ENCODE measurements around the gene MICALL1.

Gene MICALL1

DNA sequence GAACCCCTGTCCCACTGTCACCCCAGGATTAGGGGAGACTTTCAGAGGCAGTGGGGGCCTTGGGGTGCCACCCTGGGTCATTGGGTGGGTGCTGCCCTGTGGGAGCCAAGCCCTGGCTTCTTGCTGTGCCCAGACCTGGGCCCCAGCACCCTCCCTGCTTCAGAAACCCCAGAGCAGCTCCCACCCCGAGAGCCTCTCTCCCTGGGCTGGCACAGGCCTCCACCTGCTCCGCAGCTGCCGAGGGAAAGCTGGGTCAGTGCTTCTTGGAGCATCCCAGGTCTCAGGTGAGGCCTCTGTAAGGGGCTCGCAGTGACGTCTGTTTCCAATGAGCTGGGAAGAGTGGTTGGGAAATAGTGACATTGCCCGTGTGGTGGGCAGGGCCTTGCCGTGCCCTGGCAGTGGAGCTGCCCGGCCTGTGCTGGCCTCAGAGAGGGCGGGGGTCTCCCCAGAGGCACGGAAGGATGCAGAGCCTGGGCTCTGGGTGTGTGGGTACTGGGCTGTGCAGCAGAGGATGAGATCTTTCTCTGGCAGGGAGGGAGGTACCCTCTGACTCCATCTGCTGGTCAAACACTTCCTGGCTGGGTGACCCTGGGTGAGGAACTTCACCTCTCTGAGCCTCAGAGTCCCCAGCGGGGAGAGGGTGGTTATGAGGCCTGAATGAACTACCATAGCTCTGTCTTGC lies 24.3 kb downstream of the MICALL1 start:
- no peaks in the 10 kb centered on the region for H4K20me1 ChIP-seq (ENCODE audit: insufficient read depth, low read length)
- peaks cover 38% of the 10 kb centered on the region; the same call in 1 of the 2 replicates for H3K36me3 ChIP-seq (ENCODE audit: insufficient read depth, low read length)
- no peaks in the 10 kb centered on the region for H3K79me2 ChIP-seq (ENCODE audit: insufficient read depth, low read length)
- H3K9me2 ChIP-seq (ENCODE audit: low read depth, low read length) = no peaks in the 10 kb centered on the region
- TF ChIP-seq, protein P1, sequence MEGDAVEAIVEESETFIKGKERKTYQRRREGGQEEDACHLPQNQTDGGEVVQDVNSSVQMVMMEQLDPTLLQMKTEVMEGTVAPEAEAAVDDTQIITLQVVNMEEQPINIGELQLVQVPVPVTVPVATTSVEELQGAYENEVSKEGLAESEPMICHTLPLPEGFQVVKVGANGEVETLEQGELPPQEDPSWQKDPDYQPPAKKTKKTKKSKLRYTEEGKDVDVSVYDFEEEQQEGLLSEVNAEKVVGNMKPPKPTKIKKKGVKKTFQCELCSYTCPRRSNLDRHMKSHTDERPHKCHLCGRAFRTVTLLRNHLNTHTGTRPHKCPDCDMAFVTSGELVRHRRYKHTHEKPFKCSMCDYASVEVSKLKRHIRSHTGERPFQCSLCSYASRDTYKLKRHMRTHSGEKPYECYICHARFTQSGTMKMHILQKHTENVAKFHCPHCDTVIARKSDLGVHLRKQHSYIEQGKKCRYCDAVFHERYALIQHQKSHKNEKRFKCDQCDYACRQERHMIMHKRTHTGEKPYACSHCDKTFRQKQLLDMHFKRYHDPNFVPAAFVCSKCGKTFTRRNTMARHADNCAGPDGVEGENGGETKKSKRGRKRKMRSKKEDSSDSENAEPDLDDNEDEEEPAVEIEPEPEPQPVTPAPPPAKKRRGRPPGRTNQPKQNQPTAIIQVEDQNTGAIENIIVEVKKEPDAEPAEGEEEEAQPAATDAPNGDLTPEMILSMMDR (IDR thresholded peaks at IDR 0.05; ENCODE audit: low read length) = peak; percentile 55
- no peak for TF ChIP-seq EZH2 (IDR thresholded peaks at IDR 0.05; ENCODE audit: borderline replicate concordance, low read length)
- no peaks in the 10 kb centered on the region for H3K9me3 ChIP-seq (ENCODE audit: low read length)
- no peaks in the 10 kb centered on the region for H3K27me3 ChIP-seq (ENCODE audit: insufficient read depth, low read length)
- H3K4me1 ChIP-seq (ENCODE audit: insufficient read depth, low read length, severe bottlenecking) = no peaks in the 10 kb centered on the region
- H3K9ac ChIP-seq (ENCODE audit: low read length) = no peak overlapping the region
- no peak overlapping the region for H3K27ac ChIP-seq (ENCODE audit: low read depth, low read length, poor library complexity, severe bottlenecking)
- H3K4me3 ChIP-seq (ENCODE audit: low read depth, low read length, poor library complexity, severe bottlenecking) = no peak overlapping the region
- H3K4me2 ChIP-seq (ENCODE audit: low read length) = no peak overlapping the region
- no peak overlapping the region for H2AFZ ChIP-seq (ENCODE audit: low read length)
- H3F3A ChIP-seq (ENCODE audit: insufficient read depth, low read length) = no peaks in the 10 kb centered on the region

DNA sequence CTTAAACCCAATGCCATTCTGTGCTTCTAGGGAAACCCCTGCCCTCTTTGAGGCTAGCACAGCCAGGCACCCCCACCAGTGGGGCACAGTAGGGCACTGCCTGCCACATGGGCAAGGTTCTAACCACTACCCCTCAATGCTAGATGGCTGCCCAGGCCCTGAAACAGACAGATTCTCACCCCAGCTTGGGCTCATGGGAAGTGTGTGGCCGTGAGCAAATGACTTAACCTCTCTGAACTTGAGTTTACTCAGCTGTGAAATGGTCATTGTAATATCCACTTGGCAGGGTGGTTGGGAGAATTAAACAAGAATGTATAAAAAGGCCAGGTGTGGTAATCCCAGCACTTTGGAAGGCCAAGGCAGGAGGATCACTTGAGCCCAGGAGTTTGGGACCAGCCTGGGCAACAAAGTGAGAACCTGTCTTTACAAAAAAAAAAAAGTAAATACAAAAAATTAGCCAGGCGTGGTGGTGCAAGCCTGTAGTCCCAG lies 24.9 kb downstream of the MICALL1 start:
- Histone ChIP-seq H3K27me3 (ENCODE audit: insufficient read depth, low read length) (no peaks in the 10 kb centered on the region), H3K36me3 (ENCODE audit: insufficient read depth, low read length) (peaks cover 32% of the 10 kb centered on the region; the same call in 1 of the 2 replicates), H3K4me1 (ENCODE audit: insufficient read depth, low read length, severe bottlenecking) (no peaks in the 10 kb centered on the region), H3K27ac (ENCODE audit: low read depth, low read length, poor library complexity, severe bottlenecking) (no peak overlapping the region), H2AFZ (ENCODE audit: low read length) (no peak overlapping the region), H3K79me2 (ENCODE audit: insufficient read depth, low read length) (no peaks in the 10 kb centered on the region), H3K4me3 (ENCODE audit: low read depth, low read length, poor library complexity, severe bottlenecking) (no peak overlapping the region), H3K9me3 (ENCODE audit: low read length) (no peaks in the 10 kb centered on the region), H3K4me2 (ENCODE audit: low read length) (no peak overlapping the region), H4K20me1 (ENCODE audit: insufficient read depth, low read length) (no peaks in the 10 kb centered on the region), H3K9me2 (ENCODE audit: low read depth, low read length) (no peaks in the 10 kb centered on the region), H3K9ac (ENCODE audit: low read length) (no peak overlapping the region), H3F3A (ENCODE audit: insufficient read depth, low read length) (no peaks in the 10 kb centered on the region)
- TF ChIP-seq, protein P1 (IDR thresholded peaks at IDR 0.05; ENCODE audit: low read length) = 0 out of 2 replicates have a peak, but pooled peaks have one; percentile 4
- no peak for TF ChIP-seq EZH2 (IDR thresholded peaks at IDR 0.05; ENCODE audit: borderline replicate concordance, low read length)

DNA sequence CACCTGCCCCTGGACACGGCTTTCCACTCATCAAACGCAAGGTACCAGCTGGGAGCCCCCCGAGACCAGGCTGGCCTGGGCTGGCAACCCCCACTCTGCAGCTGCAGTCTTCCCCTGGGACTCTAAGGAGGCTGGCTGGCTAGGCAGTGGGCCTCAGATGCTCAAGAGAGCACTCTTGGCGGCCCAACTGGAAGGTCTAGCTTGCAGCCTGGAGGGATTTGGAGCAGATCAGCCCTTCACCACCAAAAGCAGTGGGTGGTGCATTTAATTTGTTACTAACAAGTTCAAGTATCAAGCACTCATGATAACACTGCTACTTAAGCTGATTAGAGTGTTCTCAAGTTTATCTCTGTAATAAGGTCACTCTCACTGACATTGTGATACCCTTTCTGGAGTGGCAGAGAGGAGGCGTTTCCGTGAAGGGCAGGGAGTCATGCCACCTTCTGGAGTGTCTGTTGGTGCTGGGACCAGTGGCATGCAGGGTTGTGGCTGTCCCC lies 25.8 kb downstream of the MICALL1 start:
- Histone ChIP-seq H3K9me2 (ENCODE audit: low read depth, low read length) (no peaks in the 10 kb centered on the region), H3F3A (ENCODE audit: insufficient read depth, low read length) (no peaks in the 10 kb centered on the region), H3K79me2 (ENCODE audit: insufficient read depth, low read length) (no peaks in the 10 kb centered on the region), H3K9ac (ENCODE audit: low read length) (no peak overlapping the region), H3K4me1 (ENCODE audit: insufficient read depth, low read length, severe bottlenecking) (no peaks in the 10 kb centered on the region), H3K36me3 (ENCODE audit: insufficient read depth, low read length) (peaks cover 24% of the 10 kb centered on the region; the same call in 1 of the 2 replicates), H2AFZ (ENCODE audit: low read length) (no peak overlapping the region), H3K4me2 (ENCODE audit: low read length) (no peak overlapping the region), H4K20me1 (ENCODE audit: insufficient read depth, low read length) (no peaks in the 10 kb centered on the region), H3K9me3 (ENCODE audit: low read length) (no peaks in the 10 kb centered on the region), H3K27me3 (ENCODE audit: insufficient read depth, low read length) (no peaks in the 10 kb centered on the region), H3K27ac (ENCODE audit: low read depth, low read length, poor library complexity, severe bottlenecking) (no peak overlapping the region), H3K4me3 (ENCODE audit: low read depth, low read length, poor library complexity, severe bottlenecking) (no peak overlapping the region)
- TF ChIP-seq, protein P1 (IDR thresholded peaks at IDR 0.05; ENCODE audit: low read length) = no peak
- TF ChIP-seq EZH2 (IDR thresholded peaks at IDR 0.05; ENCODE audit: borderline replicate concordance, low read length) = no peak
